WERI-Rb-1 (cell line): ENCODE data around the gene FST.

Experiments used
- DNase-seq: peaks from one replicate; pipeline ENCODE4 v3.0.0-alpha.2; 2020
- H3K27ac ChIP-seq: fragments of 250-450 bp; sonication (Bioruptor Pico); 2 replicates; pipeline ENCODE4 v1.5.1; 2020; ENCODE audit warnings: mild to moderate bottlenecking, moderate library complexity
- H3K27me3 ChIP-seq: fragments of 250-450 bp; sonication (Bioruptor Pico); 2 replicates; pipeline ENCODE4 v1.5.1; 2021; ENCODE audit warnings: mild to moderate bottlenecking, low read depth, moderate library complexity; ENCODE audit not compliant: insufficient read depth, severe bottlenecking
- H3K36me3 ChIP-seq: fragments of 250-450 bp; sonication (Bioruptor Pico); 2 replicates; pipeline ENCODE4 v1.5.1; 2020; ENCODE audit warnings: mild to moderate bottlenecking, moderate library complexity
- H3K4me3 ChIP-seq: 2 replicates; pipeline ENCODE4 v1.5.1; 2011; ENCODE audit warnings: low read depth, mild to moderate bottlenecking, control low read depth, low read length
- H3K9me3 ChIP-seq: fragments of 250-450 bp; sonication (Bioruptor Pico); 2 replicates; pipeline ENCODE4 v1.5.1; 2021; ENCODE audit warnings: mild to moderate bottlenecking, moderate library complexity; ENCODE audit not compliant: severe bottlenecking
- CTCF ChIP-seq: IDR thresholded peaks from 2 replicates; pipeline ENCODE4 v1.5.1; 2011; ENCODE audit warnings: low read depth, mild to moderate bottlenecking, control low read depth, inconsistent platforms, low read length

The FST gene

GRCh38 chr5:53469946-53470687 is 10.3 kb upstream of the FST start:
- H3K27me3 ChIP-seq, result no peaks in the 10 kb centered on the region
- TF ChIP-seq CTCF, result no peak
- no peaks in the 10 kb centered on the region for H3K9me3 ChIP-seq
- DNase-seq, result no peak
- H3K36me3 ChIP-seq, result no peaks in the 10 kb centered on the region
- no peak overlapping the region for H3K27ac ChIP-seq
- H3K4me3 ChIP-seq, result no peak overlapping the region

GRCh38 chr5:53472279-53472678 is 8.2 kb upstream of the FST start:
- Histone ChIP-seq H3K36me3 (no peaks in the 10 kb centered on the region), H3K4me3 (no peak overlapping the region), H3K27me3 (no peaks in the 10 kb centered on the region), H3K9me3 (no peaks in the 10 kb centered on the region), H3K27ac (no peak overlapping the region)
- DNase-seq, result no peak
- TF ChIP-seq CTCF, result no peak

GRCh38 chr5:53472720-53473510 is 7.5 kb upstream of the FST start:
- H3K9me3 ChIP-seq, result no peaks in the 10 kb centered on the region
- H3K36me3 ChIP-seq, result no peaks in the 10 kb centered on the region
- peaks cover 2% of the 10 kb centered on the region for H3K27me3 ChIP-seq
- H3K4me3 ChIP-seq, result no peak overlapping the region
- no peak for DNase-seq
- TF ChIP-seq CTCF, result no peak
- H3K27ac ChIP-seq, result no peak overlapping the region

GRCh38 chr5:53473633-53474032 is 6.8 kb upstream of the FST start:
- no peak overlapping the region for H3K4me3 ChIP-seq
- no peaks in the 10 kb centered on the region for H3K36me3 ChIP-seq
- H3K27me3 ChIP-seq, result peaks cover 8% of the 10 kb centered on the region
- no peak overlapping the region for H3K27ac ChIP-seq
- no peak for DNase-seq
- no peaks in the 10 kb centered on the region for H3K9me3 ChIP-seq
- no peak for TF ChIP-seq CTCF

GRCh38 chr5:53475320-53475719 is 5.1 kb upstream of the FST start:
- no peaks in the 10 kb centered on the region for H3K36me3 ChIP-seq
- H3K27ac ChIP-seq, result no peak overlapping the region
- no peak for DNase-seq
- no peak for TF ChIP-seq CTCF
- H3K4me3 ChIP-seq, result no peak overlapping the region
- H3K27me3 ChIP-seq, result peaks cover 17% of the 10 kb centered on the region
- H3K9me3 ChIP-seq, result no peaks in the 10 kb centered on the region
